ENCODE results near the gene B3GNT7.

DNA sequence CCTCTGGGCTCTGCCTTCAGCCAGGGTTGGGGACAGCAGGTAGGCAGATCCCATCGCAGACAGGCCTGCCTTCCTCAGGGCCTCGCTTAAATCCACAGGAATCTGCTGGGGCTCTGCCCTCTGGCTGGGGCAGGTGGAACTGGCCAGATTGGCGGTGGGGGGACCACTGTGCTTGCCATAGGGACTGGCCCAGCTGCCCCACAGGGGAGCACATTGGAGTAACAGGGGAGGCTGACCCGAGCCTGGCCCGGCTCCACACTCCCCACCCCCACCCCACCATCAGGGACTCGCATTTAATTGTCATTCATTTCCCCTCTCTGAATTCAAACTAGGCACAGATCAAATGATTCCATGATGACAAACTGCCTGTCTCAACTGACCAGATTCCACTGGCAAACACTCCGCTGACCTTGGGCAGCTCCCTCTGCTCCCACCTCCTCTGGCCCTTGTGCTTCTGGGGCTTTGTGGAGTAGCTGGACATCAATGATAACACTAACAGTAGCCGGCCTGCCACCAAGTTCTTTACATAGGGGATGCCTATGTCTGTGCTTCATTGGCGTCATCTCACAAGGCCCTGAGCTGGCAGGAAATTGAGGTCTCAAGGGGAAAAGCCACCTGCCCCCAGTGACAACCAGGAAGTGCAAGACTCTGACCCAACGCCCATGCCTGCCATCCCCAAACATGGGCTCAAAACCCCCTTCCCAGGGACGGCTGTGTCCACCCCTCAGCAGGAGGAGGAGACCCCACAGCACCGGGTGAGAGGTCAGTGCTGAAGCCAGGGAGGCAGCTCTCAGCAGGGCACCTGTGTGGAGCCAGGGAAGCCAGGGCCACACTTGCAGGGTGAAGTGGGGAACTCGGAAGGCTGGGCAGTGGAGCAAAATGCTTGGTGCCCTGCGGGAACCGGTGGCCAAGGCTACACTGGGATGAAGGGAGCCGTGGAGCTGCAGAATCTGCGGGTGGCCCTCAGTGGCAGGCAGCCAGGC lies 2.1 kb upstream of the B3GNT7 start:
- TF ChIP-seq, protein P1, sequence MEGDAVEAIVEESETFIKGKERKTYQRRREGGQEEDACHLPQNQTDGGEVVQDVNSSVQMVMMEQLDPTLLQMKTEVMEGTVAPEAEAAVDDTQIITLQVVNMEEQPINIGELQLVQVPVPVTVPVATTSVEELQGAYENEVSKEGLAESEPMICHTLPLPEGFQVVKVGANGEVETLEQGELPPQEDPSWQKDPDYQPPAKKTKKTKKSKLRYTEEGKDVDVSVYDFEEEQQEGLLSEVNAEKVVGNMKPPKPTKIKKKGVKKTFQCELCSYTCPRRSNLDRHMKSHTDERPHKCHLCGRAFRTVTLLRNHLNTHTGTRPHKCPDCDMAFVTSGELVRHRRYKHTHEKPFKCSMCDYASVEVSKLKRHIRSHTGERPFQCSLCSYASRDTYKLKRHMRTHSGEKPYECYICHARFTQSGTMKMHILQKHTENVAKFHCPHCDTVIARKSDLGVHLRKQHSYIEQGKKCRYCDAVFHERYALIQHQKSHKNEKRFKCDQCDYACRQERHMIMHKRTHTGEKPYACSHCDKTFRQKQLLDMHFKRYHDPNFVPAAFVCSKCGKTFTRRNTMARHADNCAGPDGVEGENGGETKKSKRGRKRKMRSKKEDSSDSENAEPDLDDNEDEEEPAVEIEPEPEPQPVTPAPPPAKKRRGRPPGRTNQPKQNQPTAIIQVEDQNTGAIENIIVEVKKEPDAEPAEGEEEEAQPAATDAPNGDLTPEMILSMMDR (IDR thresholded peaks at IDR 0.05; ENCODE audit: poor library complexity, severe bottlenecking), result no peak
- TF ChIP-seq EP300 (conservative IDR thresholded peaks at IDR 0.05; ENCODE audit: poor library complexity, severe bottlenecking), result no peak
- no peak for TF ChIP-seq RAD21 (conservative IDR thresholded peaks at IDR 0.05)
- TF ChIP-seq EZH2 (IDR thresholded peaks at IDR 0.05; ENCODE audit: borderline replicate concordance, insufficient read depth, low read length, poor library complexity, severe bottlenecking), result no peak
- TF ChIP-seq, protein P2, sequence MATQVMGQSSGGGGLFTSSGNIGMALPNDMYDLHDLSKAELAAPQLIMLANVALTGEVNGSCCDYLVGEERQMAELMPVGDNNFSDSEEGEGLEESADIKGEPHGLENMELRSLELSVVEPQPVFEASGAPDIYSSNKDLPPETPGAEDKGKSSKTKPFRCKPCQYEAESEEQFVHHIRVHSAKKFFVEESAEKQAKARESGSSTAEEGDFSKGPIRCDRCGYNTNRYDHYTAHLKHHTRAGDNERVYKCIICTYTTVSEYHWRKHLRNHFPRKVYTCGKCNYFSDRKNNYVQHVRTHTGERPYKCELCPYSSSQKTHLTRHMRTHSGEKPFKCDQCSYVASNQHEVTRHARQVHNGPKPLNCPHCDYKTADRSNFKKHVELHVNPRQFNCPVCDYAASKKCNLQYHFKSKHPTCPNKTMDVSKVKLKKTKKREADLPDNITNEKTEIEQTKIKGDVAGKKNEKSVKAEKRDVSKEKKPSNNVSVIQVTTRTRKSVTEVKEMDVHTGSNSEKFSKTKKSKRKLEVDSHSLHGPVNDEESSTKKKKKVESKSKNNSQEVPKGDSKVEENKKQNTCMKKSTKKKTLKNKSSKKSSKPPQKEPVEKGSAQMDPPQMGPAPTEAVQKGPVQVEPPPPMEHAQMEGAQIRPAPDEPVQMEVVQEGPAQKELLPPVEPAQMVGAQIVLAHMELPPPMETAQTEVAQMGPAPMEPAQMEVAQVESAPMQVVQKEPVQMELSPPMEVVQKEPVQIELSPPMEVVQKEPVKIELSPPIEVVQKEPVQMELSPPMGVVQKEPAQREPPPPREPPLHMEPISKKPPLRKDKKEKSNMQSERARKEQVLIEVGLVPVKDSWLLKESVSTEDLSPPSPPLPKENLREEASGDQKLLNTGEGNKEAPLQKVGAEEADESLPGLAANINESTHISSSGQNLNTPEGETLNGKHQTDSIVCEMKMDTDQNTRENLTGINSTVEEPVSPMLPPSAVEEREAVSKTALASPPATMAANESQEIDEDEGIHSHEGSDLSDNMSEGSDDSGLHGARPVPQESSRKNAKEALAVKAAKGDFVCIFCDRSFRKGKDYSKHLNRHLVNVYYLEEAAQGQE (IDR thresholded peaks at IDR 0.05; ENCODE audit: borderline replicate concordance), result no peak
- no peak for TF ChIP-seq TAF1 (IDR thresholded peaks at IDR 0.05; ENCODE audit: low read depth)
- no peak for TF ChIP-seq POLR2AphosphoS5 (IDR thresholded peaks at IDR 0.05)
